ENCODE results near the gene SGCD.
"Not testable (repeated sequence)": the region's sequence is repeated elsewhere in the genome, so short reads cannot be mapped to it uniquely, and the experiment has no call there.

Gene SGCD

GRCh38 chr5:156587012-156587411, 260.0 kb downstream of the SGCD start:
- DNase-seq = no peak

GRCh38 chr5:156588306-156588705, 261.3 kb downstream of the SGCD start:
- no peak for DNase-seq

- no peak for DNase-seq
These were observed 262.4 kb downstream of the SGCD start for GRCh38 chr5:156589104-156589945.

GRCh38 chr5:156589946-156590216, 262.9 kb downstream of the SGCD start:
- DNase-seq = no peak

- DNase-seq = no peak
These were observed 264.0 kb downstream of the SGCD start for GRCh38 chr5:156590978-156591377.

GRCh38 chr5:156591631-156592030, 264.7 kb downstream of the SGCD start:
- no peak for DNase-seq

- no peak for DNase-seq
These were observed 266.6 kb downstream of the SGCD start for GRCh38 chr5:156593546-156593945.

- DNase-seq = no peak
These were observed 267.4 kb downstream of the SGCD start for GRCh38 chr5:156594406-156594805.

- no peak for DNase-seq
These were observed 268.3 kb downstream of the SGCD start for GRCh38 chr5:156595132-156595787.

GRCh38 chr5:156597276-156597675, 270.3 kb downstream of the SGCD start:
- no peak for DNase-seq

- DNase-seq = no peak
These were observed 272.0 kb downstream of the SGCD start for GRCh38 chr5:156598964-156599363.

GRCh38 chr5:156610582-156610981, 283.6 kb downstream of the SGCD start:
- not testable (repeated sequence) for DNase-seq

- DNase-seq = no peak
These were observed 288.9 kb downstream of the SGCD start for GRCh38 chr5:156615901-156616300.

- DNase-seq = no peak
These were observed 290.5 kb downstream of the SGCD start for GRCh38 chr5:156617426-156617825.

GRCh38 chr5:156618601-156619000, 291.6 kb downstream of the SGCD start:
- no peak for DNase-seq

- DNase-seq = no peak
These were observed 294.8 kb downstream of the SGCD start for GRCh38 chr5:156621719-156622118.

GRCh38 chr5:156623381-156624040, 296.5 kb downstream of the SGCD start:
- DNase-seq = no peak

- DNase-seq = no peak
These were observed 297.7 kb downstream of the SGCD start for GRCh38 chr5:156624686-156625085.

- no peak for DNase-seq
These were observed 301.5 kb downstream of the SGCD start for GRCh38 chr5:156628421-156628820.

- DNase-seq = no peak
These were observed 304.0 kb downstream of the SGCD start for GRCh38 chr5:156631005-156631404.

GRCh38 chr5:156634301-156634700, 307.3 kb downstream of the SGCD start:
- DNase-seq = no peak

GRCh38 chr5:156640691-156641241, 313.8 kb downstream of the SGCD start:
- no peak for DNase-seq

- no peak for DNase-seq
These were observed 314.7 kb downstream of the SGCD start for GRCh38 chr5:156641686-156642085.

GRCh38 chr5:156647034-156647451, 320.1 kb downstream of the SGCD start:
- no peak for DNase-seq
